ENCODE results near the gene BRME1.

Gene BRME1

DNA sequence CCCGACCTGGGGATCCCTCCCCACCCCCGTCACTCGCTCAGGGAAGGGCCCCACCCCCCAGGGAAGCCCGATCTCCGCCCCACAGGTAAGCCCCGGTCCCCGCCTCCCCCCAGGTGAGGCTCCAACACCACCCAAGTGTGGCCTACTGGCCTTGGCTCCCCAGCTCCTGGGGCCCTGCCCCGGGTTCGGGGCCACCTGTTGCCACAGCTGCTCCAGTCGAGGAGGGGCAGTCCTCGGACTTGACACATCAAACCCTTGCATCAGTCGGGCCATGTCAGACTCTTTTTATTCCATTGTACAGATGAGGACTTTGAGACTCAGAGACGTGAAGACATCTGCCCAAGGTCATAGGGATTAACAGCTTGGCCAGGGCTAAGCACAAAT is 596 bp upstream of the BRME1 start:
- Histone ChIP-seq H3K27me3 (replicated peaks in 2 of 5; ENCODE audit: control insufficient read depth in 4 of 5, insufficient read depth in 5 of 5, low read length in 4 of 5) (no peaks in the 10 kb centered on the region), H3K27ac (ENCODE audit: insufficient read depth in 1 of 2, low read depth in 1 of 2, low read length in 2 of 2, poor library complexity in 1 of 2, severe bottlenecking in 2 of 2) (peak overlapping the region in 1 of 2 experiments; percentile 58), H3K4me1 (ENCODE audit: control extremely low read depth in 1 of 4, control insufficient read depth in 4 of 4, insufficient read depth in 4 of 4, low read length in 3 of 4) (peaks cover 0 to 16% (median 14%) of the 10 kb centered on the region in 4 experiments), H3K9me3 (ENCODE audit: control extremely low read depth in 1 of 5, control insufficient read depth in 4 of 5, insufficient read depth in 2 of 5, low read depth in 1 of 5, low read length in 4 of 5) (no peaks in the 10 kb centered on the region), H3K36me3 (ENCODE audit: control insufficient read depth in 4 of 4, insufficient read depth in 4 of 4, low read length in 3 of 4) (peaks cover 3 to 17% (median 8%) of the 10 kb centered on the region in 4 experiments), H3K4me3 (ENCODE audit: control insufficient read depth in 1 of 7, extremely low read depth in 1 of 7, insufficient read depth in 4 of 7, low read depth in 2 of 7, low read length in 6 of 7) (peak overlapping the region; percentile 42 to 91 (median 81))
- 1% methylated on average over 10 of the region's 13 CpGs for WGBS (ENCODE audit: insufficient coverage)
- DNase-seq = no peak
- CTCF ChIA-PET = interaction anchor here (0.9 to 1.6 kb wide), 4 partner anchors 10 to 207 kb away, joined by 3 to 5 read pairs (median 3); partner anchors contain the start of gene PODNL1
- POLR2A ChIA-PET = interaction anchor here (1.1 kb wide), 1 partner anchor 26 kb away, joined by 3 read pairs; no protein-coding TSS in a partner anchor

DNA sequence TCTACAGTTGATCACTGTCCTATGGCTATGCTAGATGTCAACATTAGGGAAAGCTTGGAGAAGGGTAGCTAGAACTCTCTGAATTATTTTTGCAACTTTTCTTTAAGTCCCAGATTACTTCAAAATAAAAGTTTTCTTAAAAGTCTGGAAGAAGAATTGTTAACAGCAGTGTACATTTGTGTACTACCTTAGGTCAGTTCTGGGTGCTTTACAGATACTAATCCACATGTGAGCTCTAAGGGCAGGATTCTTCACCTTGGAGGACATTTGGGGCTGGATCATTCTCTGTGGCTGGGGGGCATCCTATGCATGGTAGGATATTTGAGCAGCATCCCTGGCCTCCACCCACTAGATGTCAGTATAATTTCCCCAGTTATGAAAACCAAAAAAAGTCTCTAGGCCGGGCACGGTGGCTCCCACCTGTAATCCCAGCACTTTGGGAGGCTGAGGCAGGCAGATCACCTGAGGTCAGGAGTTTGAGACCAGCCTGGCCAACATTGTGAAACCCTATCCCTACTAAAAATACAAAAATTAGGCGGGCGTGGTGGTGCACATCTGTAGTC is 2.8 kb downstream of the BRME1 start:
- DNase-seq = peak; percentile 38 to 54 (median 44)
- ChIA-PET POLR2A (no interaction called here), CTCF (interaction anchor here (1.0 to 3.2 kb wide), 10 partner anchors 9 to 166 kb away, joined by 3 to 8 read pairs (median 4); no protein-coding TSS in a partner anchor)
- no peaks in the 10 kb centered on the region for H3K27me3 ChIP-seq (replicated peaks in 2 of 5; ENCODE audit: control insufficient read depth in 4 of 5, insufficient read depth in 5 of 5, low read length in 4 of 5)
- peaks cover 0 to 16% (median 14%) of the 10 kb centered on the region in 4 experiments for H3K4me1 ChIP-seq (ENCODE audit: control extremely low read depth in 1 of 4, control insufficient read depth in 4 of 4, insufficient read depth in 4 of 4, low read length in 3 of 4)
- no peaks in the 10 kb centered on the region for H3K36me3 ChIP-seq (ENCODE audit: control insufficient read depth in 4 of 4, insufficient read depth in 4 of 4, low read length in 3 of 4)
- H3K27ac ChIP-seq (ENCODE audit: insufficient read depth in 1 of 2, low read depth in 1 of 2, low read length in 2 of 2, poor library complexity in 1 of 2, severe bottlenecking in 2 of 2) = no peak overlapping the region
- no peak overlapping the region for H3K4me3 ChIP-seq (ENCODE audit: control insufficient read depth in 1 of 7, extremely low read depth in 1 of 7, insufficient read depth in 4 of 7, low read depth in 2 of 7, low read length in 6 of 7)
- 59% methylated on average over 4 of the region's 4 CpGs for WGBS (ENCODE audit: insufficient coverage)
- H3K9me3 ChIP-seq (ENCODE audit: control extremely low read depth in 1 of 5, control insufficient read depth in 4 of 5, insufficient read depth in 2 of 5, low read depth in 1 of 5, low read length in 4 of 5) = no peaks in the 10 kb centered on the region

- Histone ChIP-seq H3K27ac (ENCODE audit: insufficient read depth in 1 of 2, low read depth in 1 of 2, low read length in 2 of 2, poor library complexity in 1 of 2, severe bottlenecking in 2 of 2) (no peak overlapping the region), H3K9me3 (ENCODE audit: control extremely low read depth in 1 of 5, control insufficient read depth in 4 of 5, insufficient read depth in 2 of 5, low read depth in 1 of 5, low read length in 4 of 5) (no peaks in the 10 kb centered on the region), H3K4me1 (ENCODE audit: control extremely low read depth in 1 of 4, control insufficient read depth in 4 of 4, insufficient read depth in 4 of 4, low read length in 3 of 4) (peaks cover 0 to 4% (median 2%) of the 10 kb centered on the region in 4 experiments), H3K36me3 (ENCODE audit: control insufficient read depth in 4 of 4, insufficient read depth in 4 of 4, low read length in 3 of 4) (no peaks in the 10 kb centered on the region), H3K27me3 (replicated peaks in 2 of 5; ENCODE audit: control insufficient read depth in 4 of 5, insufficient read depth in 5 of 5, low read length in 4 of 5) (no peaks in the 10 kb centered on the region), H3K4me3 (ENCODE audit: control insufficient read depth in 1 of 7, extremely low read depth in 1 of 7, insufficient read depth in 4 of 7, low read depth in 2 of 7, low read length in 6 of 7) (no peak overlapping the region)
- no peak for DNase-seq
- 89% methylated on average over 5 of the region's 5 CpGs for WGBS (ENCODE audit: insufficient coverage)
- CTCF ChIA-PET = interaction anchor here (0.9 to 1.6 kb wide), 5 partner anchors 11 to 172 kb away, joined by 3 to 4 read pairs (median 3); partner anchors contain the start of gene MISP3
- POLR2A ChIA-PET = no interaction called here
Measured at GRCh38 chr19:13899912-13900584, 5.9 kb downstream of the BRME1 start.

DNA sequence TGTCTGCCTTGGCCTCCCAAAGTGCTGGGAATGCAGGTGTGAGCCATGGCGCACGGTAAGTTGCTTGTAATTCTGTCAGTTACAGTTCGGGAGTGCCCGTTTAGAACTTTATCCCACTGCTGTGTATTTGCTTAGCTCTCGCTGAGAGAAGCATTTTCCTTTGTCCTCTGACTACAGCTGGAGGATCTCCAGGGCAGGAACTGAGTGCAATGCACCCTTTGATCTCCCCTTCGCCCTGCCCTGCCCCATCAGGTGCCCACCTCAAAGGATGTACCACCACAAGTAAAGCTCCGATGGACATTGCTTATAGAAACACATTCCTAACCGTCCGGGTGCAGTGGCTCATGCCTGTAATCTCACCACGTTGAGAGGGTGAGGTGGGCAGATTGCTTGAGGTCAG is 6.5 kb downstream of the BRME1 start:
- POLR2A ChIA-PET = no interaction called here
- no peaks in the 10 kb centered on the region for H3K36me3 ChIP-seq (ENCODE audit: control insufficient read depth in 4 of 4, insufficient read depth in 4 of 4, low read length in 3 of 4)
- H3K27ac ChIP-seq (ENCODE audit: insufficient read depth in 1 of 2, low read depth in 1 of 2, low read length in 2 of 2, poor library complexity in 1 of 2, severe bottlenecking in 2 of 2) = no peak overlapping the region
- no peak overlapping the region for H3K4me3 ChIP-seq (ENCODE audit: control insufficient read depth in 1 of 7, extremely low read depth in 1 of 7, insufficient read depth in 4 of 7, low read depth in 2 of 7, low read length in 6 of 7)
- WGBS (ENCODE audit: insufficient coverage) = 97% methylated on average over 10 of the region's 10 CpGs
- peaks cover 0 to 4% (median 2%) of the 10 kb centered on the region in 4 experiments for H3K4me1 ChIP-seq (ENCODE audit: control extremely low read depth in 1 of 4, control insufficient read depth in 4 of 4, insufficient read depth in 4 of 4, low read length in 3 of 4)
- no peaks in the 10 kb centered on the region for H3K9me3 ChIP-seq (ENCODE audit: control extremely low read depth in 1 of 5, control insufficient read depth in 4 of 5, insufficient read depth in 2 of 5, low read depth in 1 of 5, low read length in 4 of 5)
- CTCF ChIA-PET = interaction anchor here (0.8 to 1.6 kb wide), 5 partner anchors 12 to 173 kb away, joined by 3 to 4 read pairs (median 3); partner anchors contain the start of gene MISP3
- H3K27me3 ChIP-seq (replicated peaks in 2 of 5; ENCODE audit: control insufficient read depth in 4 of 5, insufficient read depth in 5 of 5, low read length in 4 of 5) = no peaks in the 10 kb centered on the region
- no peak for DNase-seq

- Histone ChIP-seq H3K36me3 (ENCODE audit: control insufficient read depth in 4 of 4, insufficient read depth in 4 of 4, low read length in 3 of 4) (no peaks in the 10 kb centered on the region), H3K27me3 (replicated peaks in 2 of 5; ENCODE audit: control insufficient read depth in 4 of 5, insufficient read depth in 5 of 5, low read length in 4 of 5) (no peaks in the 10 kb centered on the region), H3K4me1 (ENCODE audit: control extremely low read depth in 1 of 4, control insufficient read depth in 4 of 4, insufficient read depth in 4 of 4, low read length in 3 of 4) (peaks cover 0 to 8% (median 4%) of the 10 kb centered on the region in 4 experiments), H3K27ac (ENCODE audit: insufficient read depth in 1 of 2, low read depth in 1 of 2, low read length in 2 of 2, poor library complexity in 1 of 2, severe bottlenecking in 2 of 2) (no peak overlapping the region), H3K9me3 (ENCODE audit: control extremely low read depth in 1 of 5, control insufficient read depth in 4 of 5, insufficient read depth in 2 of 5, low read depth in 1 of 5, low read length in 4 of 5) (no peaks in the 10 kb centered on the region), H3K4me3 (ENCODE audit: control insufficient read depth in 1 of 7, extremely low read depth in 1 of 7, insufficient read depth in 4 of 7, low read depth in 2 of 7, low read length in 6 of 7) (no peak overlapping the region)
- no CpG with 5 or more reads among the region's 2 CpGs for WGBS (ENCODE audit: insufficient coverage)
- DNase-seq = no peak
- CTCF ChIA-PET = interaction anchor here (0.6 kb wide), 1 partner anchor 35 kb away, joined by 3 read pairs; no protein-coding TSS in a partner anchor
- POLR2A ChIA-PET = no interaction called here
Measured at GRCh38 chr19:13896227-13896626, 9.7 kb downstream of the BRME1 start.

DNA sequence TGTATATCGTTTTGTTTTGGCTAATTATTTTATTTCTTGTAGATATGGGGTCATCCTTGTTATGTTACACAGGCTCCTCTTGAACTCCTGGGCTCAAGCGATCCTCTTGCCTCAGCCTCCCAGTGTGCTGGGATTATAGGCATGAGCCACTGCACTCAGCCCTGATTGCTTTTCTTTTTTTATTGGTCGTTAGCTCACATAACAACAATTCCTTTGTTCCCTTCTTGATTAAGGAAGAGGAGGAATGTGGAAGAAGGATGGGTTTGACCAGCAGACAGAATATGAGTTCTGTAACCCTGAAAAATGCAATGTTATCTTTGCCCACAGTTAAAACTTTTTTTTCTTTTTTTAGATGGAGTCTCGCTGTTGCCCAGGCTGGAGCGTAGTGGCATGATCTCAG is 11.4 kb downstream of the BRME1 start:
- Histone ChIP-seq H3K4me1 (ENCODE audit: control extremely low read depth in 1 of 4, control insufficient read depth in 4 of 4, insufficient read depth in 4 of 4, low read length in 3 of 4) (peaks cover 0 to 8% (median 4%) of the 10 kb centered on the region in 4 experiments), H3K4me3 (ENCODE audit: control insufficient read depth in 1 of 7, extremely low read depth in 1 of 7, insufficient read depth in 4 of 7, low read depth in 2 of 7, low read length in 6 of 7) (no peak overlapping the region), H3K36me3 (ENCODE audit: control insufficient read depth in 4 of 4, insufficient read depth in 4 of 4, low read length in 3 of 4) (no peaks in the 10 kb centered on the region), H3K27me3 (replicated peaks in 2 of 5; ENCODE audit: control insufficient read depth in 4 of 5, insufficient read depth in 5 of 5, low read length in 4 of 5) (no peaks in the 10 kb centered on the region), H3K9me3 (ENCODE audit: control extremely low read depth in 1 of 5, control insufficient read depth in 4 of 5, insufficient read depth in 2 of 5, low read depth in 1 of 5, low read length in 4 of 5) (no peaks in the 10 kb centered on the region), H3K27ac (ENCODE audit: insufficient read depth in 1 of 2, low read depth in 1 of 2, low read length in 2 of 2, poor library complexity in 1 of 2, severe bottlenecking in 2 of 2) (no peak overlapping the region)
- DNase-seq = no peak
- POLR2A ChIA-PET = no interaction called here
- WGBS (ENCODE audit: insufficient coverage) = 100% methylated on average over 1 of the region's 5 CpGs
- CTCF ChIA-PET = interaction anchor here (1.0 to 2.2 kb wide), 4 partner anchors 8 to 219 kb away, joined by 3 to 6 read pairs (median 4); no protein-coding TSS in a partner anchor

- Histone ChIP-seq H3K4me1 (ENCODE audit: control extremely low read depth in 1 of 4, control insufficient read depth in 4 of 4, insufficient read depth in 4 of 4, low read length in 3 of 4) (peaks cover 0 to 8% (median 4%) of the 10 kb centered on the region in 4 experiments), H3K36me3 (ENCODE audit: control insufficient read depth in 4 of 4, insufficient read depth in 4 of 4, low read length in 3 of 4) (no peaks in the 10 kb centered on the region), H3K4me3 (ENCODE audit: control insufficient read depth in 1 of 7, extremely low read depth in 1 of 7, insufficient read depth in 4 of 7, low read depth in 2 of 7, low read length in 6 of 7) (no peak overlapping the region), H3K27me3 (replicated peaks in 2 of 5; ENCODE audit: control insufficient read depth in 4 of 5, insufficient read depth in 5 of 5, low read length in 4 of 5) (no peaks in the 10 kb centered on the region), H3K27ac (ENCODE audit: insufficient read depth in 1 of 2, low read depth in 1 of 2, low read length in 2 of 2, poor library complexity in 1 of 2, severe bottlenecking in 2 of 2) (no peak overlapping the region), H3K9me3 (ENCODE audit: control extremely low read depth in 1 of 5, control insufficient read depth in 4 of 5, insufficient read depth in 2 of 5, low read depth in 1 of 5, low read length in 4 of 5) (no peaks in the 10 kb centered on the region)
- DNase-seq = no peak
- POLR2A ChIA-PET = interaction anchor here (0.6 kb wide), 1 partner anchor 1577 kb away, joined by 4 read pairs; no protein-coding TSS in a partner anchor
- 58% methylated on average over 8 of the region's 9 CpGs for whole genome bisulfite sequencing (ENCODE audit: insufficient coverage)
- CTCF ChIA-PET = interaction anchor here (0.6 to 2.2 kb wide), 7 partner anchors 10 to 238 kb away, joined by 3 to 6 read pairs (median 3); no protein-coding TSS in a partner anchor
Measured at GRCh38 chr19:13892870-13893269, 13.0 kb downstream of the BRME1 start.
